Heart right ventricle (tissue), 16 donors: ENCODE results near the gene EIF4E2. TPM values are rescaled to one million over a fixed set of nuclear protein-coding genes. Genes with fewer than 3 reads are reported as not detected.
"Not testable (repeated sequence)": the region's sequence is repeated elsewhere in the genome, so short reads cannot be mapped to it uniquely, and the experiment has no call there.

Experiments
- ATAC-seq, 8 donors: fragments of 200-7000 bp; cut with Tn5 transposase; one replicate each; pipeline ENCODE4 v1.9.1; 2020; ENCODE audit warnings: mild to moderate bottlenecking in 8 of 8, moderate library complexity in 8 of 8, moderate number of reproducible peaks in 1 of 8
- DNase-seq, 2 donors: peaks; one replicate each; pipeline ENCODE4 v3.0.0-alpha.2; 2020
- H3K27ac ChIP-seq, 10 donors: fragments of 200-600 bp; sonication (generic) in 2 of 10; one replicate each; pipeline versions ENCODE4 v1.5.0 to v1.8.0; 2020 to 2022; ENCODE audit warnings: mild to moderate bottlenecking in 3 of 10
- H3K27me3 ChIP-seq, 7 donors: fragments of 200-600 bp; one replicate each; pipeline ENCODE4 v1.8.0; 2021 to 2022; ENCODE audit warnings: mild to moderate bottlenecking in 2 of 7
- H3K36me3 ChIP-seq, 9 donors: fragments of 200-600 bp; sonication (generic) in 1 of 9; one replicate each; pipeline versions ENCODE4 v1.5.0 to v1.8.0; 2020 to 2022; ENCODE audit warnings: mild to moderate bottlenecking in 2 of 9
- H3K4me1 ChIP-seq, 9 donors: fragments of 200-600 bp; sonication (generic) in 1 of 9; one replicate each; pipeline versions ENCODE4 v1.5.0 to v1.8.0; 2020 to 2022; ENCODE audit warnings: mild to moderate bottlenecking in 4 of 9
- H3K4me3 ChIP-seq, 10 donors: fragments of 200-600 bp; sonication (generic) in 2 of 10; one replicate each; pipeline versions ENCODE4 v1.5.0 to v1.8.0; 2020 to 2022; ENCODE audit warnings: mild to moderate bottlenecking in 7 of 10, moderate library complexity in 2 of 10
- H3K9me3 ChIP-seq, 11 donors: fragments of 200-600 bp in 10 of 11; sonication (generic) in 2 of 11; one replicate each; pipeline versions ENCODE4 v1.5.0 to v1.8.0; 2013 to 2022; ENCODE audit warnings: mild to moderate bottlenecking in 2 of 11, control low read depth in 1 of 11, moderate library complexity in 1 of 11
- CTCF ChIP-seq, 9 donors: fragments of 200-600 bp; sonication (generic) in 2 of 9; IDR thresholded peaks; one replicate each; pipeline versions ENCODE4 v1.5.0 to v1.8.0; 2021 to 2022; ENCODE audit warnings: antibody characterized with exemption in 9 of 9, mild to moderate bottlenecking in 5 of 9, moderate library complexity in 1 of 9
- WGBS, 2 donors: extraction: QIAGEN DNeasy Blood & Tissue Kit; methylation state at CpG; one replicate each; pipeline ENCODE4 v1.1.7; 2013; ENCODE audit warnings: inconsistent platforms in 1 of 2; 5-methylcytosine and 5-hydroxymethylcytosine counted together
- intact Hi-C, 10 donors: fragments of 100-400 bp; cut with DNase I; formaldehyde crosslinking; loops; one replicate each; pipeline versions ENCODE4 v1.11.1 to v1.14.2; 2022
- polyA plus RNA-seq, 2 donors: library from polyadenylated mRNA; stranded (reverse); fragments of 200-250 nt; gene quantifications; one replicate each; pipeline ENCODE4 v1.2.3, GENCODE V29; 2013
- total RNA-seq, 10 donors: library from RNA; stranded (reverse); fragmentation: NEBNext Ultra II Directional in 3 of 10; extraction: Animal tissue kit (Norgen Biotek cat#: 25700) in 3 of 10; gene quantifications; one replicate each; pipeline versions ENCODE4 v1.2.1 to v1.2.4, GENCODE V29; 2021 to 2023
- donor health status: Arrhythmogenic right ventricular cardiomyopathy.
- donor health status: ischemic (EF 13 %, LVEDD 7.1; RV severe dilation, severe dysfunction).
- donor health status: healthy with polysubstance abuse.
- donor health status: DM: no; HTN: yes; CAD: no.
- donor health status: DM: no; HTN: no; CAD: no.
- donor health status: ischemic (EF 25% LVEDD 6.9; RV normal size, moderate dysfunction).
- donor health status: ischemic (EF 25% LVEDD 5.7; RV mildly dilated, moderate dysfunction).
- donor health status: healthy.
- donor health status: DM: yes; HTN: yes; CAD: no.
- donor health status: Ischemic cardiomyopathy.
- donor health status: ischemic (EF 35%, LVEDD 5.7; RV mildly dilated, moderate dysfunction).
- donor health status: nonischemic (EF 11% LVEDD 7.7; RV severe dilation, severe dysfunction).
- donor health status: DM: yes; HTN: yes; CAD: no.
- donor health status: PGD.
- donor health status: ischemic (EF 29% LVEDD 5.4; RV normal size, mild dysfunction).
- donor health status: nonischemic (EF 23%, LVEDD 6.1; RV moderate dilation, normal function).

EIF4E2 gene
- total and polyA plus RNA-seq, 12 donors = 30.3 to 58.1 (median 40.2) TPM

- Histone ChIP-seq H3K9me3 (no peaks in the 10 kb centered on the region), H3K27me3 (peaks cover 0 to 19% (median 12%) of the 10 kb centered on the region in 7 donors), H3K4me3 (no peak overlapping the region), H3K4me1 (peaks cover 0 to 9% (median 7%) of the 10 kb centered on the region in 9 donors), H3K36me3 (no peaks in the 10 kb centered on the region), H3K27ac (no peak overlapping the region)
- DNase-seq (peak in 1 of 2 donors; percentile 3), ATAC-seq (no peak)
- no peak for TF ChIP-seq CTCF (IDR thresholded peaks at IDR 0.05)
- WGBS, 2 donors = 85 to 90% methylated on average over 17 of the region's 17 CpGs
- intact Hi-C loops = loop anchor here in 6 of 10 donors (10.0 kb wide), 2 partner anchors 85 to 625 kb away; no protein-coding TSS in a partner anchor
These were observed 20.5 kb upstream of the EIF4E2 start for GRCh38 chr2:232529806-232530547.

- no peak for TF ChIP-seq CTCF (IDR thresholded peaks at IDR 0.05)
- ATAC-seq = no peak
- DNase-seq = peak in 1 of 2 donors; percentile 1
- H3K27me3 ChIP-seq = peaks cover 0 to 12% (median 4%) of the 10 kb centered on the region in 7 donors
- peaks cover 0 to 1% (median 0%) of the 10 kb centered on the region in 9 donors for H3K4me1 ChIP-seq
- H3K27ac ChIP-seq = no peak overlapping the region
- WGBS, 2 donors = 77 to 80% methylated on average over 9 of the region's 9 CpGs
- peaks cover 0 to under 1% (median 0%) of the 10 kb centered on the region in 11 donors for H3K9me3 ChIP-seq
- no peaks in the 10 kb centered on the region for H3K36me3 ChIP-seq
- intact Hi-C loops = no loop called here
- H3K4me3 ChIP-seq = no peak overlapping the region
These were observed 19.7 kb upstream of the EIF4E2 start for GRCh38 chr2:232530626-232531260.

DNA sequence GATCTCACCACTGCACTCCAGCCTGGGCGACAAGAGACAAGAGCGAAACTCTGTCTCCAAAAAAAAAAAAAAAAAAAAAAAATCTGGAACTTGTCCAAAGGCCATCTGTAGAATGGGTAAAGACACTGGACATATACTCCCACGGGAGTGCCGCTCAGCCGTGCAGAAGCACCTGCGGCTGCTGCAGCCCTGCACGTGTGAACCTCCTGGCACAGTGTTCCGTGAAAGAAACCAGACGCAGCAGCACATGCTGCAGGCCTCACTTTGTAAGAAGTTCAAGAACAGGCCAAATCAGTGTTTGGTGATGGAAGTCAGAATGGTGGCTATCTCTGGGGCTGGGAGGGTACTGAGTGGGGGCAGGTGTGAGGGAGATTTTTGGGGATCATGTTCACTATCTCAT is 18.1 kb upstream of the EIF4E2 start:
- Histone ChIP-seq H3K36me3 (no peaks in the 10 kb centered on the region), H3K9me3 (peaks cover 0 to 9% (median 4%) of the 10 kb centered on the region in 11 donors), H3K4me1 (peaks cover 0 to 6% (median 0%) of the 10 kb centered on the region in 9 donors), H3K27me3 (peaks cover 0 to 3% (median 0%) of the 10 kb centered on the region in 7 donors), H3K27ac (no peak overlapping the region), H3K4me3 (no peak overlapping the region)
- WGBS, 2 donors = 24 to 36% methylated on average over 9 of the region's 9 CpGs
- intact Hi-C loops = no loop called here
- no peak for TF ChIP-seq CTCF (IDR thresholded peaks at IDR 0.05)
- peak; percentile 17 to 70 (median 60) for ATAC-seq
- peak; percentile 32 to 37 for DNase-seq

DNA sequence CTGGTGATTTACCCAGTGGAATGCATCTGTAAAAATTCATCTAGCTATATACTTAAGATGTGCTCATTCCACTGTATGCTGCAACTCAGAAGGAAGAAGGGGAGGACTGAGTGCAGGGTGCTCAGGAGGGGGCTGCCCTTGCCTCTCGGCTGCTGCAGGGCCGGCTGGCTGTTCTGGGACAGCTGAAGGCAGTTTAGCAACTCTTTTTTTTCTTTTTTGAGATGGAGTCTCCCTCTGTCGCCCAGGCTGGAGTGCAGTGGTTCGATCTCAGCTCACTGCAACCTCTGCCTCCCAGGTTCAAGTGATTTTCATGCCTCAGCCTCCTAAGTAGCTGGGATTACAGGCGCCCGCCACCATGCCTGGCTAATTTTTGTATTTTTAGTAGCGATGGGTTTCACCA is 17.7 kb upstream of the EIF4E2 start:
- H3K27ac ChIP-seq, H3K4me3 ChIP-seq, H3K27me3 ChIP-seq, H3K4me1 ChIP-seq, H3K36me3 ChIP-seq, DNase-seq, H3K9me3 ChIP-seq, intact Hi-C loops: not testable (repeated sequence)
- peak in 1 of 8 donors; percentile 3 for ATAC-seq
- 77 to 79% methylated on average over 7 of the region's 7 CpGs for WGBS, 2 donors
